Measurements from ENCODE around the gene LRCH4. TPM values are rescaled to one million over a fixed set of nuclear protein-coding genes. Genes with fewer than 3 reads are reported as not detected.

Gene LRCH4
- total and polyA plus RNA-seq, 2 of the 13 experiments (the other 11 are each of a cell fraction or from before 2014, with no cell fraction given): 7.0 to 9.3 TPM

GRCh38 chr7:100585511-100586265, at the start of gene LRCH4 (continued):
- peak; percentile 29; the same call in 1 of the 2 replicates for TF ChIP-seq ZNF441 (CRISPR knock-in tag; IDR thresholded peaks at IDR 0.05; ENCODE audit: borderline replicate concordance)
- TF ChIP-seq GABPA (IDR thresholded peaks at IDR 0.05; ENCODE audit: low read depth, low read length): no peak
- peak; percentile 79 for TF ChIP-seq GABPA (CRISPR knock-in tag; IDR thresholded peaks at IDR 0.05; ENCODE audit: low read depth)
- peak; percentile 70; the same call in 1 of the 2 replicates for TF ChIP-seq ZNF331 (CRISPR knock-in tag; IDR thresholded peaks at IDR 0.05)
- TF ChIP-seq ZFAT (CRISPR knock-in tag; conservative IDR thresholded peaks at IDR 0.05): no peak
- TF ChIP-seq ZFX (CRISPR knock-in tag; IDR thresholded peaks at IDR 0.05; ENCODE audit: low read depth): peak; percentile 66
- no peak for TF ChIP-seq LRRFIP1 (CRISPR knock-in tag; conservative IDR thresholded peaks at IDR 0.05)
- peak; percentile 74; the same call in 1 of the 2 replicates for TF ChIP-seq ZNF724P (CRISPR knock-in tag; IDR thresholded peaks at IDR 0.05; ENCODE audit: borderline replicate concordance)
- 0 out of 2 replicates have a peak, but pooled peaks have one; percentile 40 for TF ChIP-seq KLF12 (CRISPR knock-in tag; IDR thresholded peaks at IDR 0.05; ENCODE audit: borderline replicate concordance)
- no peak for TF ChIP-seq HES4 (CRISPR knock-in tag; IDR thresholded peaks at IDR 0.05; ENCODE audit: borderline replicate concordance)
- no peak for TF ChIP-seq ZBTB3 (CRISPR knock-in tag; IDR thresholded peaks at IDR 0.05; ENCODE audit: borderline replicate concordance, low read depth)
- TF ChIP-seq ELF3 (CRISPR knock-in tag; IDR thresholded peaks at IDR 0.05): no peak
- 0 out of 2 replicates have a peak, but pooled peaks have one; percentile 44 for TF ChIP-seq ZNF12 (CRISPR knock-in tag; IDR thresholded peaks at IDR 0.05)
- peak; percentile 94 for TF ChIP-seq ZNF274 (CRISPR knock-in tag; IDR thresholded peaks at IDR 0.05)
- 0 out of 2 replicates have a peak, but pooled peaks have one; percentile 67 for TF ChIP-seq SNAI1 (CRISPR knock-in tag; IDR thresholded peaks at IDR 0.05; ENCODE audit: borderline replicate concordance)
- TF ChIP-seq ZNF333 (CRISPR knock-in tag; IDR thresholded peaks at IDR 0.05; ENCODE audit: borderline replicate concordance): peak; percentile 77; the same call in 1 of the 2 replicates
- TF ChIP-seq ZNF296 (CRISPR knock-in tag; conservative IDR thresholded peaks at IDR 0.05): 0 out of 2 replicates have a peak, but pooled peaks have one; percentile 28
- TF ChIP-seq TEF (CRISPR knock-in tag; IDR thresholded peaks at IDR 0.05): no peak
- TF ChIP-seq HCFC1 (IDR thresholded peaks at IDR 0.05; ENCODE audit: low read depth, low read length): peak; percentile 37; the same call in 1 of the 2 replicates
- peak; percentile 57; the same call in 1 of the 2 replicates for TF ChIP-seq ZNF563 (CRISPR knock-in tag; IDR thresholded peaks at IDR 0.05)
- TF ChIP-seq ZNF710 (CRISPR knock-in tag; IDR thresholded peaks at IDR 0.05; ENCODE audit: borderline replicate concordance): no peak
- TF ChIP-seq, protein P1, sequence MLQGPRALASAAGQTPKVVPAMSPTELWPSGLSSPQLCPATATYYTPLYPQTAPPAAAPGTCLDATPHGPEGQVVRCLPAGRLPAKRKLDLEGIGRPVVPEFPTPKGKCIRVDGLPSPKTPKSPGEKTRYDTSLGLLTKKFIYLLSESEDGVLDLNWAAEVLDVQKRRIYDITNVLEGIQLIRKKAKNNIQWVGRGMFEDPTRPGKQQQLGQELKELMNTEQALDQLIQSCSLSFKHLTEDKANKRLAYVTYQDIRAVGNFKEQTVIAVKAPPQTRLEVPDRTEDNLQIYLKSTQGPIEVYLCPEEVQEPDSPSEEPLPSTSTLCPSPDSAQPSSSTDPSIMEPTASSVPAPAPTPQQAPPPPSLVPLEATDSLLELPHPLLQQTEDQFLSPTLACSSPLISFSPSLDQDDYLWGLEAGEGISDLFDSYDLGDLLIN (CRISPR knock-in tag; IDR thresholded peaks at IDR 0.05; ENCODE audit: borderline replicate concordance): no peak
- peak; percentile 74 for TF ChIP-seq ZSCAN31 (CRISPR knock-in tag; IDR thresholded peaks at IDR 0.05; ENCODE audit: low read depth)

All from HepG2 (cell line).